Esophagus (tissue), 2 donors: ENCODE measurements around the gene MYG1. TPM values are rescaled to one million over a fixed set of nuclear protein-coding genes. Genes with fewer than 3 reads are reported as not detected.
"Not testable (repeated sequence)": the region's sequence is repeated elsewhere in the genome, so short reads cannot be mapped to it uniquely, and the experiment has no call there.

ENCODE experiments used
- H3K27ac ChIP-seq, 2 donors: one replicate each; pipeline ENCODE4 v1.5.1; 2013; ENCODE audit warnings: low read depth in 2 of 2, mild to moderate bottlenecking in 2 of 2, inconsistent platforms in 1 of 2, low read length in 1 of 2, moderate library complexity in 1 of 2
- H3K27me3 ChIP-seq, 2 donors: one replicate each; pipeline ENCODE4 v1.6.1; 2013; ENCODE audit warnings: low read length in 2 of 2, control low read depth in 1 of 2, mild to moderate bottlenecking in 1 of 2; ENCODE audit not compliant: insufficient read depth in 2 of 2, control insufficient read depth in 1 of 2
- H3K36me3 ChIP-seq, 2 donors: one replicate each; pipeline ENCODE4 v1.6.1; 2013; ENCODE audit warnings: low read length in 1 of 2; ENCODE audit not compliant: control insufficient read depth in 2 of 2, insufficient read depth in 2 of 2
- H3K4me1 ChIP-seq, 2 donors: one replicate each; pipeline ENCODE4 v1.6.1; 2013; ENCODE audit warnings: low read length in 1 of 2; ENCODE audit not compliant: control insufficient read depth in 2 of 2, insufficient read depth in 2 of 2
- H3K4me3 ChIP-seq, 2 donors: one replicate each; pipeline ENCODE4 v1.5.1; 2013; ENCODE audit warnings: low read length in 2 of 2, mild to moderate bottlenecking in 2 of 2, low read depth in 1 of 2, moderate library complexity in 1 of 2
- H3K9me3 ChIP-seq, 2 donors: one replicate each; pipeline ENCODE4 v1.6.1; 2013; ENCODE audit warnings: mild to moderate bottlenecking in 2 of 2, low read depth in 1 of 2, low read length in 1 of 2, moderate library complexity in 1 of 2; ENCODE audit not compliant: control insufficient read depth in 2 of 2, insufficient read depth in 1 of 2
- WGBS, 2 donors: extraction: QIAGEN DNeasy Blood & Tissue Kit; methylation state at CpG; one replicate each; pipeline ENCODE4 v1.1.7; 2013; 5-methylcytosine and 5-hydroxymethylcytosine counted together
- polyA plus RNA-seq, 2 donors: library from polyadenylated mRNA; stranded (reverse); fragments of 200-250 nt; gene quantifications; one replicate each; pipeline ENCODE4 v1.2.3, GENCODE V29; 2013
- donor health status: healthy with polysubstance abuse.
- donor health status: Bipolar disorder and iron deficiency.

Gene MYG1
- polyA plus RNA-seq, 2 donors = 41.8 to 75.0 TPM

- H3K4me3 ChIP-seq = peak overlapping the region; percentile 36 to 59
- peak overlapping the region; percentile 84 to 95 for H3K27ac ChIP-seq
- H3K9me3 ChIP-seq = no peaks in the 10 kb centered on the region
- 13 to 21% methylated on average over 28 of the region's 28 CpGs for WGBS, 2 donors
- peaks cover 0 to 9% of the 10 kb centered on the region in 2 donors for H3K4me1 ChIP-seq
- H3K36me3 ChIP-seq = no peaks in the 10 kb centered on the region
- no peaks in the 10 kb centered on the region for H3K27me3 ChIP-seq
Observed at GRCh38 chr12:53324113-53324778, 24.8 kb downstream of the MYG1 start.

GRCh38 chr12:53324779-53325510, 25.4 kb downstream of the MYG1 start:
- Histone ChIP-seq H3K27me3 (no peaks in the 10 kb centered on the region), H3K4me3 (peak overlapping the region; percentile 36 to 59), H3K4me1 (peaks cover 0 to 9% of the 10 kb centered on the region in 2 donors), H3K9me3 (no peaks in the 10 kb centered on the region), H3K36me3 (no peaks in the 10 kb centered on the region), H3K27ac (peak overlapping the region; percentile 84 to 95)
- WGBS, 2 donors = 1% methylated on average over 59 to 69 of the region's 69 CpGs

GRCh38 chr12:53325511-53326061, 26.1 kb downstream of the MYG1 start:
- 1% methylated on average over 48 to 50 of the region's 50 CpGs for WGBS, 2 donors
- H3K4me1 ChIP-seq = peaks cover 0 to 6% of the 10 kb centered on the region in 2 donors
- peak overlapping the region; percentile 36 to 59 for H3K4me3 ChIP-seq
- no peaks in the 10 kb centered on the region for H3K36me3 ChIP-seq
- H3K27me3 ChIP-seq = no peaks in the 10 kb centered on the region
- H3K9me3 ChIP-seq = no peaks in the 10 kb centered on the region
- H3K27ac ChIP-seq = peak overlapping the region; percentile 84 to 95

GRCh38 chr12:53326460-53327185, 27.1 kb downstream of the MYG1 start:
- no peak overlapping the region for H3K4me3 ChIP-seq
- H3K36me3 ChIP-seq = no peaks in the 10 kb centered on the region
- 75 to 79% methylated on average over 8 of the region's 8 CpGs for WGBS, 2 donors

GRCh38 chr12:53327435-53328042, 28.0 kb downstream of the MYG1 start:
- 75 to 85% methylated on average over 3 of the region's 3 CpGs for WGBS, 2 donors

More at GRCh38 chr12:53326460-53327185, 27.1 kb downstream of the MYG1 start:
- H3K9me3 ChIP-seq = no peaks in the 10 kb centered on the region
- no peaks in the 10 kb centered on the region for H3K27me3 ChIP-seq
- peaks cover 0 to 5% of the 10 kb centered on the region in 2 donors for H3K4me1 ChIP-seq
- no peak overlapping the region for H3K27ac ChIP-seq

GRCh38 chr12:53328043-53328435, 28.5 kb downstream of the MYG1 start:
- Histone ChIP-seq H3K36me3 (no peaks in the 10 kb centered on the region), H3K4me1 (peaks cover 0 to 2% of the 10 kb centered on the region in 2 donors), H3K9me3 (no peaks in the 10 kb centered on the region), H3K27ac (no peak overlapping the region), H3K27me3 (no peaks in the 10 kb centered on the region), H3K4me3 (no peak overlapping the region)
- WGBS, 2 donors = 47 to 54% methylated on average over 16 of the region's 16 CpGs

More at GRCh38 chr12:53327435-53328042, 28.0 kb downstream of the MYG1 start:
- no peak overlapping the region for H3K27ac ChIP-seq
- no peaks in the 10 kb centered on the region for H3K9me3 ChIP-seq
- H3K27me3 ChIP-seq = no peaks in the 10 kb centered on the region
- no peak overlapping the region for H3K4me3 ChIP-seq
- peaks cover 0 to 2% of the 10 kb centered on the region in 2 donors for H3K4me1 ChIP-seq
- no peaks in the 10 kb centered on the region for H3K36me3 ChIP-seq

GRCh38 chr12:53330671-53331070, 31.2 kb downstream of the MYG1 start:
- Histone ChIP-seq H3K9me3 (no peaks in the 10 kb centered on the region), H3K27me3 (no peaks in the 10 kb centered on the region), H3K36me3 (no peaks in the 10 kb centered on the region), H3K4me1 (peaks cover 0 to 2% of the 10 kb centered on the region in 2 donors), H3K4me3 (no peak overlapping the region), H3K27ac (no peak overlapping the region)
- WGBS, 2 donors = 77 to 87% methylated on average over 5 of the region's 5 CpGs

- not testable (repeated sequence) for H3K27me3 ChIP-seq, H3K9me3 ChIP-seq, H3K4me1 ChIP-seq, H3K27ac ChIP-seq, H3K4me3 ChIP-seq, H3K36me3 ChIP-seq
Observed at GRCh38 chr12:53332339-53332738, 32.8 kb downstream of the MYG1 start.

GRCh38 chr12:53332744-53333143, 33.2 kb downstream of the MYG1 start:
- no peaks in the 10 kb centered on the region for H3K9me3 ChIP-seq
- no peak overlapping the region for H3K4me3 ChIP-seq
- 57 to 70% methylated on average over 13 to 15 of the region's 15 CpGs for WGBS, 2 donors
- H3K27me3 ChIP-seq = no peaks in the 10 kb centered on the region
- no peak overlapping the region for H3K27ac ChIP-seq
- H3K4me1 ChIP-seq = no peaks in the 10 kb centered on the region
- no peaks in the 10 kb centered on the region for H3K36me3 ChIP-seq
